GM10248 (cell line): Measurements from ENCODE around the gene TGFB1.
"Not testable (repeated sequence)": the region's sequence is repeated elsewhere in the genome, so short reads cannot be mapped to it uniquely, and the experiment has no call there.

Experiments
- CTCF ChIA-PET: fragments of 300-600 bp; sonication (Branson Sonifier 250); formaldehyde crosslinking; extraction: SDS; loops from one replicate; lab custom pipeline; 2021; ENCODE audit warnings: antibody characterized with exemption; lab: Yijun Ruan, JAX
- POLR2A ChIA-PET: fragments of 350-650 bp; sonication (Branson Sonifier 250); formaldehyde crosslinking; extraction: SDS; loops from one replicate; lab custom pipeline; 2020; ENCODE audit warnings: antibody characterized with exemption; lab: Yijun Ruan, JAX
- DNase-seq: peaks from one replicate; pipeline ENCODE4 v3.0.0; 2012; ENCODE audit errors: extremely low spot score
- TF ChIP-seq, protein P1 (sequence below): IDR thresholded peaks from 2 replicates; pipeline ENCODE4 v1.5.1; 2012; ENCODE audit warnings: mild to moderate bottlenecking, low read depth; ENCODE audit errors: extremely low read depth, missing control alignments, control extremely low read depth

TGFB1 gene

DNA sequence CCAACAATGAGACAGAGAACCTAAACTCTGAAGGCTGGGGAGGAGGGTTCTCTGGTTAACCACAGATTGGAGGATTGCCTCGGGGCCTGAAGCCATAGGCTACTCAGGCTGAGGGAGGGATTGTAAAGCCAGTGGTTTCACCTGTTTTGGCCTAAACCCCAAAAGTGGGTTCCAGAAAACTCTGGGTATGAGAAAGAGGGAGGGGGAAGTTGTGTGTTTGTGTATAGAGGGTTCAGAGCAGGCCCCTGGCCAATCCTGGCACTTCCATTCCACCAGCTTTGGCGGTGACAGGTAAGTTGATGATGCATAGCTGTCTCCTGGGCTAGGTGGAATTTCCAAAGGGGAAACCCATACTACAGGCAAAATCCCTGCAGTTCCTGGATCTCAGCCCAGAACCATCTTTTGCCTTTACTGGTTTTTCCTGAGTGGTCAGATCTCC lies 57.3 kb downstream of the TGFB1 start:
- DNase-seq, result no peak
- POLR2A ChIA-PET, result interaction anchor here (1.0 to 2.2 kb wide), 2 partner anchors 9 to 32 kb away, joined by 3 to 9 read pairs; partner anchors contain the start of gene HNRNPUL1
- TF ChIP-seq, protein P1, sequence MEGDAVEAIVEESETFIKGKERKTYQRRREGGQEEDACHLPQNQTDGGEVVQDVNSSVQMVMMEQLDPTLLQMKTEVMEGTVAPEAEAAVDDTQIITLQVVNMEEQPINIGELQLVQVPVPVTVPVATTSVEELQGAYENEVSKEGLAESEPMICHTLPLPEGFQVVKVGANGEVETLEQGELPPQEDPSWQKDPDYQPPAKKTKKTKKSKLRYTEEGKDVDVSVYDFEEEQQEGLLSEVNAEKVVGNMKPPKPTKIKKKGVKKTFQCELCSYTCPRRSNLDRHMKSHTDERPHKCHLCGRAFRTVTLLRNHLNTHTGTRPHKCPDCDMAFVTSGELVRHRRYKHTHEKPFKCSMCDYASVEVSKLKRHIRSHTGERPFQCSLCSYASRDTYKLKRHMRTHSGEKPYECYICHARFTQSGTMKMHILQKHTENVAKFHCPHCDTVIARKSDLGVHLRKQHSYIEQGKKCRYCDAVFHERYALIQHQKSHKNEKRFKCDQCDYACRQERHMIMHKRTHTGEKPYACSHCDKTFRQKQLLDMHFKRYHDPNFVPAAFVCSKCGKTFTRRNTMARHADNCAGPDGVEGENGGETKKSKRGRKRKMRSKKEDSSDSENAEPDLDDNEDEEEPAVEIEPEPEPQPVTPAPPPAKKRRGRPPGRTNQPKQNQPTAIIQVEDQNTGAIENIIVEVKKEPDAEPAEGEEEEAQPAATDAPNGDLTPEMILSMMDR, result no peak
- CTCF ChIA-PET, result interaction anchor here (1.0 to 11.5 kb wide), 4 partner anchors 9 to 93 kb away, joined by 3 to 124 read pairs (median 7); partner anchors contain the start of gene CCDC97

DNA sequence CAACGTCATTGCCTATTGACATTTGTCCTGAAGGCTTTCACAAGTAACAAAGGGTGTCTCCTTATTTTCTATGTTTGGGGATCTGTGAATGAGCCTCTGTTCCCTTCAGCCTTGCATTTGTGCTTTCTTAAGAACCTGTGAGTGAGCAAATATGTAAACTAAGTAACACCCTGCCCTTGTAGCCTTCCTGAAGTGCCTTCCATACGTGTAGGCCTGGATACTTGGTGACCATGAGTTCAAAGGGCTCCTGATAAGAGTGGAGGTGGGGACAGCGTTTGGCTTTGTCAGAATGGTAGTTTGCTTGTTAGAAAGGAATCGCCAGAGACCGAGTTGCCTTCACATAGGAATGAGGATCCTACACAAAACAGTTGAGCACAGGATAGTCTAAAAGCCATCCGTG lies 58.2 kb downstream of the TGFB1 start:
- POLR2A ChIA-PET, result interaction anchor here (1.0 kb wide), 1 partner anchor 10 kb away, joined by 3 read pairs; no protein-coding TSS in a partner anchor
- CTCF ChIA-PET, result interaction anchor here (0.7 to 11.5 kb wide), 4 partner anchors 10 to 33 kb away, joined by 3 to 124 read pairs (median 4); partner anchors contain the start of gene CCDC97
- no peak for DNase-seq
- TF ChIP-seq, protein P1, result no peak

DNA sequence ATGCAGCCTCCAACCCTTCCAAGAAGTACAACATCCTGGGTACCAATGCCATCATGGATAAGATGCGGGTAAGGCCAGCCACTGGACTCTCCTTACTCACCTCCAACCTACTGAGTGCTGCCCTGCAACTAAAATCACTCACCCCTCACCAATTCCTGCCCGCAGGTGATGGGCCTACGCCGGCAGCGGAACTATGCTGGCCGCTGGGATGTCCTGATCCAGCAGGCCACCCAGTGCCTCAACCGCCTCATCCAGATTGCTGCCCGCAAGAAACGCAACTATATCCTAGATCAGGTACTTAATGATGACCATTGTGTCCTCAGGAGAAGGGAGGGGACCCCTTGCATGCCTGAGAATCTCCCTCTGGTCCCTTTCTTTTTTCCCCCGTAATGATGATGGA lies 59.3 kb downstream of the TGFB1 start:
- ChIA-PET POLR2A (interaction anchor here (0.9 kb wide), 1 partner anchor 27 kb away, joined by 3 read pairs; no protein-coding TSS in a partner anchor), CTCF (interaction anchor here (1.7 to 11.5 kb wide), 2 partner anchors 15 to 53 kb away, joined by 3 to 124 read pairs; partner anchors contain the start of gene CCDC97)
- TF ChIP-seq, protein P1, result no peak

DNA sequence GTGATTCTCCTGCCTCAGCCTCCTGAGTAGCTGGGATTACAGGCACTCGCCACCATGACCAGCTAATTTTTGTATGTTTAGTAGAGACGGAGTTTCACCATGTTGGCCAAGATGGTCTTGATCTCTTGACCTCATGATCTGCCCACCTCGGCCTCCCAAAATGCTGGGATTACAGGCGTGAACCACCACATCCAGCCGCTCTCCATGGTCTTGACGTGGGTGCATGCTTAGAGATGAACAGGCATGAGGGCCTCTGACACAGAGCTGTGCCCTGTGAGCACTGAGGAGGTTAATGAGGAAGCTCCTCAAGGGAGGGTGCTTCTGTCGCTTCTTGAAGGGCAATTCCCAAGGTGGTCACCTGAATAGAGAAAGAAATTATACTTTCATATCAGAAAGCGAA lies 63.9 kb downstream of the TGFB1 start:
- POLR2A ChIA-PET, result interaction anchor here (0.6 to 0.7 kb wide), 2 partner anchors 38 to 511 kb away, joined by 3 to 14 read pairs; no protein-coding TSS in a partner anchor
- CTCF ChIA-PET, result interaction anchor here (1.0 to 11.5 kb wide), 3 partner anchors 11 to 24 kb away, joined by 3 to 124 read pairs (median 3); partner anchors contain the start of gene CCDC97

More for the DNA sequence above, 59.3 kb downstream of the TGFB1 start:
- no peak for DNase-seq

DNA sequence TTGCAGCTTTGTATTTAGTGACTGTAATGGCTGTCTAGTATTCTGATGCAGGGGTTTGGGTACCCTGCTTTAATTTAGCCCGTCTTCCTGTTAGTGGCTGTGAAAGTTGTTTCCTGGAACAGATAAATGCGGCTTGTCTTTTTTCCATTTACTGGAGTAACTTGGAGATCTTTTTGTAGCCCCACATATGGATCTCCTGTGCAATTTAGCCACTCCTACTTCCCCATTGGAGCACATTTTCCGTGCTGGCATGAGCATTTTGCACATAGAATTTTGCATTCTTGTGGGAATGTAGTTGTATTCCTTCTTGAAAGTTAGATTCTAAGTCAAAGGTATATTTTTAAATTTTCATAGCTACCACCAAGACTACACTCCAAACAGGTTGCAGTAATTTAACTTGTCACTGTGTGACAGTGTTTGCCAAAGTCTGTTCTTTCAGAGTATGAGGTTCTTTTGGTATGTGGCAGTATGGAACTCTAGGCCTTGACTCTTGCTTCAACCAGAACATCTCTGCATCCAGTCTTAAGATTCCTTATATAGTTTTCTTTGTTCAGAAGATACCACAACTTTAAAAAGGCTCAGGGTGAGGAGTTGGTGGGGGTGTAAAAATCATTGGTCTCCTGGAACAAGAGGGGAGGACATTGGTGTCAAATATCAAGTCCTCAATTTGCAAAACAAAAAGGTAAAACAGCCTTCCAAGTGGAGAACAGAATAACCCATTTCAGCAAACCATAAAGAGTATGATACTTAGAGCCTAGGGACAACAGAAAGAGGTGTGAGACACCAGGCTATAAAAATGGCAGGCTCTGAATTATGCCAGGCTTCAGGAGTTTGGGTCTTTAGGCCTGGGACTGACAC lies 64.8 kb downstream of the TGFB1 start:
- CTCF ChIA-PET, result interaction anchor here (1.4 kb wide), 1 partner anchor 12 kb away, joined by 3 read pairs; no protein-coding TSS in a partner anchor

More for the DNA sequence above, 63.9 kb downstream of the TGFB1 start:
- DNase-seq, result not testable (repeated sequence)

More for the DNA sequence above, 64.8 kb downstream of the TGFB1 start:
- DNase-seq, result no peak
- POLR2A ChIA-PET, result interaction anchor here (0.7 kb wide), 1 partner anchor 25 kb away, joined by 3 read pairs; no protein-coding TSS in a partner anchor
- TF ChIP-seq, protein P1, result no peak
